GM20000 (cell line): Measurements from ENCODE around the gene RANBP3.

ENCODE experiments used
- DNase-seq: peaks from one replicate; pipeline ENCODE4 v3.0.0; 2012; ENCODE audit warnings: low spot score
- TF ChIP-seq, protein P1 (sequence below): IDR thresholded peaks from 2 replicates; pipeline ENCODE4 v1.5.1; 2012; ENCODE audit warnings: mild to moderate bottlenecking, control low read depth; ENCODE audit errors: extremely low read depth, missing control alignments

RANBP3 gene

GRCh38 chr19:6005321-6006069 lies 27.6 kb upstream of the RANBP3 start:
- TF ChIP-seq, protein P1, sequence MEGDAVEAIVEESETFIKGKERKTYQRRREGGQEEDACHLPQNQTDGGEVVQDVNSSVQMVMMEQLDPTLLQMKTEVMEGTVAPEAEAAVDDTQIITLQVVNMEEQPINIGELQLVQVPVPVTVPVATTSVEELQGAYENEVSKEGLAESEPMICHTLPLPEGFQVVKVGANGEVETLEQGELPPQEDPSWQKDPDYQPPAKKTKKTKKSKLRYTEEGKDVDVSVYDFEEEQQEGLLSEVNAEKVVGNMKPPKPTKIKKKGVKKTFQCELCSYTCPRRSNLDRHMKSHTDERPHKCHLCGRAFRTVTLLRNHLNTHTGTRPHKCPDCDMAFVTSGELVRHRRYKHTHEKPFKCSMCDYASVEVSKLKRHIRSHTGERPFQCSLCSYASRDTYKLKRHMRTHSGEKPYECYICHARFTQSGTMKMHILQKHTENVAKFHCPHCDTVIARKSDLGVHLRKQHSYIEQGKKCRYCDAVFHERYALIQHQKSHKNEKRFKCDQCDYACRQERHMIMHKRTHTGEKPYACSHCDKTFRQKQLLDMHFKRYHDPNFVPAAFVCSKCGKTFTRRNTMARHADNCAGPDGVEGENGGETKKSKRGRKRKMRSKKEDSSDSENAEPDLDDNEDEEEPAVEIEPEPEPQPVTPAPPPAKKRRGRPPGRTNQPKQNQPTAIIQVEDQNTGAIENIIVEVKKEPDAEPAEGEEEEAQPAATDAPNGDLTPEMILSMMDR = no peak
- no peak for DNase-seq

DNA sequence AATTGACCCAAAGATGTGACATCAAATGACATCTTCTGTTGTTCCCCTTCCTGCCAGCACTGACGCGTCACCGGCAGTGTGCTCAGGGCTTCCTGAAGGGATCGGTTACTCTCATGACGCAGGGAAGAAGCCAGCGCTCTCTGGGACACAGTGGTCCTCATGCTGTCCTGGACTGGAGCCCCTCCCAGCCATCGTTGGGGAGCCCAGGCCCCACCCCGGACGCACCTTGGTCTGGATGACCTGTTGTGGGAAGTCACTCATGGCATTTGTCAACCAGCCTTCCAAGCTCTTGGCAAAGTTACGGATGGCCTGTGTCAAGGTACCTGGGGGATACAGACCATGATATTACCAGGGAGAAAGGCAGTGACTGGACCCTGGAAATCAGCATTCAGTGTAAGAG lies 26.0 kb upstream of the RANBP3 start:
- TF ChIP-seq, protein P1 = no peak
- DNase-seq = no peak

- DNase-seq = no peak
- TF ChIP-seq, protein P1 = no peak
These were observed 24.7 kb upstream of the RANBP3 start for GRCh38 chr19:6002591-6002990.

GRCh38 chr19:6000228-6000847 lies 22.4 kb upstream of the RANBP3 start:
- DNase-seq = no peak
- TF ChIP-seq, protein P1 = no peak

DNA sequence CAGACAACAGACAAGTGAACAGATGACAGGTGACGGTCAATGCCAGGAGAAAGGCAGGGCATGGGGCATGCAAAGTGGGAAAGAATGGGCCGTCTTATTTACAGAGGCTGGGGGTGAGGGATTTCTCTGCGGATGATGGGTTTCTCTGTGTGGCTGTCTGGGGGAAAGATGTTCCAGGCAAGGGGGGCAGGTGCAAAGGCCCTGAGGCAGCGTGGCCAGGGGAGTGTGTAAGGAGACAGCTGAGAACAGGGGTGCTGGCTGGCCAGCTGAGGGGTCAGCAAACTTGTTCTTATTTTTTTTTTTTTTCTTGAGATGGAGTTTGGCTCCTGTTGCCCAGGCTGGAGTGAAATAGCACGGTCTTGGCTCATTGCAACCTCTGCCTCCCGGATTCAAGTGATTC lies 21.8 kb upstream of the RANBP3 start:
- DNase-seq = no peak
- TF ChIP-seq, protein P1 = no peak

DNA sequence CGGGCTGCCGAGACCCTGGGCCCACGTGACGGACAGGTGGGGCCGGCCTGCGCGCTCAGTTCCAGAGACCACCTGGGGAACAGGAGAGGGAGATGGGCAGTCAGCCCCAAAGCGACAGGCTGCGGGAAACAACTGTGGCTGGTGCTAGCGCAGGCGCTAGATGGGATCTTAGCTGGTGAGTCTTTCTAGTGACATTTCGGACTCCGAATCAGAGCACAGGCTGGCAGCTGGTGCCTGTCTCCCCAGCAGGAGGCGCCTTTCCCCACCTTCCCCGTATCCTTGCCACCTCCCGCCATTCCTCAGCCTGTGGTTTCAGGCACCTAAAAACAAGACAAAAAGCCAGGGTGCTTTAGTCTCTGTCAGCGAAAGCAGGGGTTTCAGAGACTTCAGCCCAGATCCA lies 19.4 kb upstream of the RANBP3 start:
- no peak for DNase-seq
- TF ChIP-seq, protein P1 = no peak

- TF ChIP-seq, protein P1 = no peak
- DNase-seq = no peak
These were observed 18.8 kb upstream of the RANBP3 start for GRCh38 chr19:5996623-5997320.
